Left lung (tissue), 10 donors: ENCODE data around the gene MAP3K9. TPM values are rescaled to one million over a fixed set of nuclear protein-coding genes. Genes with fewer than 3 reads are reported as not detected.

ENCODE experiments used
- ATAC-seq: fragments of 200-7000 bp; cut with Tn5 transposase; one replicate; pipeline ENCODE4 v1.9.1; 2020; ENCODE audit warnings: moderate library complexity
- DNase-seq, 4 donors: peaks; one replicate each; pipeline ENCODE4 v3.0.0-alpha.2; 2013 to 2020
- H3K27ac ChIP-seq, 2 donors: fragments of 200-600 bp; sonication (generic) in 1 of 2; one replicate each; pipeline versions ENCODE4 v1.5.0 to v1.8.0; 2020 to 2021
- H3K27me3 ChIP-seq, 2 donors: fragments of 200-600 bp; sonication (generic) in 1 of 2; one replicate each; pipeline versions ENCODE4 v1.5.0 to v1.8.0; 2020 to 2021
- H3K36me3 ChIP-seq, 2 donors: fragments of 200-600 bp; sonication (generic) in 1 of 2; one replicate each; pipeline versions ENCODE4 v1.5.0 to v1.8.0; 2020 to 2021
- H3K4me1 ChIP-seq, 2 donors: fragments of 200-600 bp; one replicate each; pipeline ENCODE4 v1.8.0; 2021
- H3K4me3 ChIP-seq, 2 donors: fragments of 200-600 bp; sonication (generic) in 1 of 2; one replicate each; pipeline versions ENCODE4 v1.5.0 to v1.8.0; 2020 to 2021; ENCODE audit warnings: mild to moderate bottlenecking in 1 of 2
- H3K9me3 ChIP-seq, 2 donors: fragments of 200-600 bp; sonication (generic) in 1 of 2; one replicate each; pipeline versions ENCODE4 v1.5.0 to v1.8.0; 2020 to 2021
- CTCF ChIP-seq, 2 donors: fragments of 200-600 bp; sonication (generic) in 1 of 2; IDR thresholded peaks; one replicate each; pipeline versions ENCODE4 v1.5.0 to v1.8.0; 2021; ENCODE audit warnings: antibody characterized with exemption in 2 of 2
- intact Hi-C, 2 donors: fragments of 100-400 bp; cut with DNase I; formaldehyde crosslinking; loops; one replicate each; pipeline versions ENCODE4 v1.11.2 to v1.14.2; 2022
- polyA plus RNA-seq, 6 donors: library from polyadenylated mRNA; unstranded; fragments of 120-200 nt; gene quantifications; one replicate each; pipeline ENCODE4 v1.2.1, GENCODE V29; 2013; ENCODE audit not compliant: insufficient read length in 6 of 6
- total RNA-seq, 2 donors: library from RNA; stranded (reverse); fragmentation: NEBNext Ultra II Directional; extraction: Animal tissue kit (Norgen Biotek cat#: 25700); gene quantifications; one replicate each; pipeline ENCODE4 v1.2.1, GENCODE V29; 2021
- donor health status: DM: no; HTN: yes; CAD: no.
- donor health status: DM: no; HTN: no; CAD: no.

The MAP3K9 gene
- total and polyA plus RNA-seq, 8 donors = 5.1 to 13.1 (median 6.4) TPM

GRCh38 chr14:70735043-70735442 is 74.3 kb downstream of the MAP3K9 start:
- intact Hi-C loops = no loop called here
- Histone ChIP-seq H3K27ac (no peak overlapping the region), H3K9me3 (no peaks in the 10 kb centered on the region), H3K36me3 (peaks cover 0 to 27% of the 10 kb centered on the region in 2 donors), H3K27me3 (no peaks in the 10 kb centered on the region), H3K4me3 (no peak overlapping the region), H3K4me1 (no peaks in the 10 kb centered on the region)
- TF ChIP-seq CTCF (IDR thresholded peaks at IDR 0.05) = no peak
- DNase-seq = no peak
- ATAC-seq = no peak

GRCh38 chr14:70731447-70732239 is 77.7 kb downstream of the MAP3K9 start:
- no peak overlapping the region for H3K27ac ChIP-seq
- no peaks in the 10 kb centered on the region for H3K4me1 ChIP-seq
- H3K9me3 ChIP-seq = no peaks in the 10 kb centered on the region
- TF ChIP-seq CTCF (IDR thresholded peaks at IDR 0.05) = no peak
- intact Hi-C loops = no loop called here
- H3K36me3 ChIP-seq = peaks cover 0 to 20% of the 10 kb centered on the region in 2 donors
- ATAC-seq (no peak), DNase-seq (no peak)
- no peak overlapping the region for H3K4me3 ChIP-seq
- H3K27me3 ChIP-seq = no peaks in the 10 kb centered on the region

DNA sequence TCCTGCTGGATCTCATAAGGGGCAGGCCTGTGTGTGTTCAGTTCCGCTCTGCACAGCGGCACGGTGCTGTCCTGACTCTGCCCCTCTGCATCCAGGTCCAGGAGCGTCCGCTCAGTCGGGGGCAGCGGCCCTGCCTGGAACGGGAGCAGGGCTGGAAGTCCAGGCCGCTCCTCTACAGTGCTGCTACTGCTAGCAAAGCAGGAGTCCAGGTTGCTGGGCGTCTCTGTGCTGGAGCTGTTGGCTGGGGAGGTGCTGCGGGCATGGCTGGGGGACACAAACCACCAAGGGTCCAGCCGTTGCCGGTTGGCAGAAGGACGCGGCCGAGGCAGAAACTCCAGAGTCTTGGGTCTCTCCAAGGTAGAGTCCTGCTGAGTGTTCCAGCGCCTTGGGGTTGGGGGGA is 78.9 kb downstream of the MAP3K9 start:
- intact Hi-C loops = no loop called here
- DNase-seq = peak in 1 of 4 donors; percentile 66
- Histone ChIP-seq H3K27me3 (no peaks in the 10 kb centered on the region), H3K4me1 (no peaks in the 10 kb centered on the region), H3K9me3 (no peaks in the 10 kb centered on the region), H3K27ac (no peak overlapping the region), H3K36me3 (peaks cover 0 to 20% of the 10 kb centered on the region in 2 donors), H3K4me3 (no peak overlapping the region)
- no peak for ATAC-seq
- no peak for TF ChIP-seq CTCF (IDR thresholded peaks at IDR 0.05)

- DNase-seq = no peak
Measured at GRCh38 chr14:70726651-70727375, 82.5 kb downstream of the MAP3K9 start.

More at GRCh38 chr14:70726651-70727375, 82.5 kb downstream of the MAP3K9 start:
- H3K9me3 ChIP-seq = no peaks in the 10 kb centered on the region
- no peak overlapping the region for H3K4me3 ChIP-seq
- no peaks in the 10 kb centered on the region for H3K27me3 ChIP-seq
- no peak for TF ChIP-seq CTCF (IDR thresholded peaks at IDR 0.05)
- intact Hi-C loops = no loop called here
- peaks cover 0 to 6% of the 10 kb centered on the region in 2 donors for H3K36me3 ChIP-seq
- H3K4me1 ChIP-seq = no peaks in the 10 kb centered on the region
- ATAC-seq = no peak
- H3K27ac ChIP-seq = no peak overlapping the region
